Kidney tubule cell (primary cell): ENCODE results near the gene LMO3.
"Not testable (repeated sequence)": the region's sequence is repeated elsewhere in the genome, so short reads cannot be mapped to it uniquely, and the experiment has no call there.

Experiments
- DNase-seq: peaks from one replicate; pipeline ENCODE4 v3.0.0-alpha.2; 2018; ENCODE audit warnings: low spot score

LMO3 gene

GRCh38 chr12:16545836-16546235 lies 60.1 kb downstream of the LMO3 start:
- DNase-seq, result no peak

- no peak for DNase-seq
These were observed 63.4 kb downstream of the LMO3 start for GRCh38 chr12:16542586-16542985.

- not testable (repeated sequence) for DNase-seq
These were observed 68.3 kb downstream of the LMO3 start for GRCh38 chr12:16537652-16538051.

- no peak for DNase-seq
These were observed 74.3 kb downstream of the LMO3 start for GRCh38 chr12:16531621-16532020.

GRCh38 chr12:16530268-16530850 lies 75.6 kb downstream of the LMO3 start:
- DNase-seq, result no peak

GRCh38 chr12:16526693-16527092 lies 79.3 kb downstream of the LMO3 start:
- peak; percentile 35 for DNase-seq

- DNase-seq, result no peak
These were observed 81.6 kb downstream of the LMO3 start for GRCh38 chr12:16524378-16524777.

- DNase-seq, result no peak
These were observed 82.0 kb downstream of the LMO3 start for GRCh38 chr12:16523951-16524331.

- DNase-seq, result no peak
These were observed 82.5 kb downstream of the LMO3 start for GRCh38 chr12:16523284-16523950.

GRCh38 chr12:16520328-16520727 lies 85.6 kb downstream of the LMO3 start:
- peak; percentile 6 for DNase-seq

- peak; percentile 30 for DNase-seq
These were observed 90.3 kb downstream of the LMO3 start for GRCh38 chr12:16515666-16516065.

GRCh38 chr12:16513231-16513630 lies 92.7 kb downstream of the LMO3 start:
- no peak for DNase-seq

GRCh38 chr12:16509411-16509810 lies 96.6 kb downstream of the LMO3 start:
- DNase-seq, result no peak

GRCh38 chr12:16506394-16506793 lies 99.6 kb downstream of the LMO3 start:
- no peak for DNase-seq

GRCh38 chr12:16504200-16504599 lies 101.8 kb downstream of the LMO3 start:
- DNase-seq, result no peak

GRCh38 chr12:16499611-16500010 lies 106.4 kb downstream of the LMO3 start:
- no peak for DNase-seq
